Measurements from ENCODE around the gene E4F1.

Gene E4F1

GRCh38 chr16:2275476-2276367 lies 52.3 kb downstream of the E4F1 start:
- no peak for DNase-seq (ENCODE audit: low spot score)

- no peak for DNase-seq (ENCODE audit: low spot score)
These were observed 53.2 kb downstream of the E4F1 start for GRCh38 chr16:2276368-2277195.

GRCh38 chr16:2277466-2278271 lies 54.3 kb downstream of the E4F1 start:
- DNase-seq (ENCODE audit: low spot score): no peak

GRCh38 chr16:2278272-2278608 lies 54.8 kb downstream of the E4F1 start:
- no peak for DNase-seq (ENCODE audit: low spot score)

DNA sequence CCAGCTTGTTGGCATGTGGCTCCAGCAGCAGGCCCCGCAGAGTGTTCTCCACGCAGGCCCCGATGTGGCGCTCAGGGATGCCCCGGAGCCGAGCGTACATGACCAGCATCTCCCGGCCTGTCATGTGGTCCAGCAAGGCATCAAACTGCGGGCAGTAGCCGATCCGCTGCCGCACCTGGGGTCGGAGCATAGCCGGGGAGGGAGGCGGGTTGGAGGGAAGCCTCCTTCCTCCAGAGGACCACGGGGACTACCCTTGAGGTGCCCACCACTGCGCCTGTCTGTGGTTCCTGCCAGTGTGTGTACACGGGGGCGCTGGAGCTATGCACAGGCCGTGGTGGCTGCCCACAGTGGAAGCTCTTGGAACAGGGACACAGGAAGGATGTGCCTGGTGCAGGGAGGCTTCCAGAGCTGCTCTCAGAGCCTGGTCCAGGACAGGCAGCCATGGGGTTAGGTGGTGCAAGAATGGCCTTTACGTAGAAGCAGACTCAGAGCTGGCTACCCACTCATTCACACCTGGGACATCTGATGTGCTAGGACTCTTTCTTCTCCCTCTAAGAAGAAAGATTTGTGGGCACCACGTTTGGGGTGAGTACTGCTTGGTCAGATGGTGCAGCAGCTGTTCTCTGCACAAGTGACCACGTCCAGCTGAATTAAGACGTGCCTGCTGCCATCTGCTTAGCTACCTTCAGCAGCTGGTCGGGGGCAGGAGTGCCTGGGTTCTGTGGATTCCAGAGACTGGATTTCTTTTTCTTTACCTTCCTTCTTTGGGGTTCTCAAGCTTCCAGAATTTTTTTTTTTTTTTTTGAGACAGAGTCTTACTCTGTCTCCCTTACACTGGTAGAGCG lies 55.8 kb downstream of the E4F1 start:
- no peak for DNase-seq (ENCODE audit: low spot score)

DNA sequence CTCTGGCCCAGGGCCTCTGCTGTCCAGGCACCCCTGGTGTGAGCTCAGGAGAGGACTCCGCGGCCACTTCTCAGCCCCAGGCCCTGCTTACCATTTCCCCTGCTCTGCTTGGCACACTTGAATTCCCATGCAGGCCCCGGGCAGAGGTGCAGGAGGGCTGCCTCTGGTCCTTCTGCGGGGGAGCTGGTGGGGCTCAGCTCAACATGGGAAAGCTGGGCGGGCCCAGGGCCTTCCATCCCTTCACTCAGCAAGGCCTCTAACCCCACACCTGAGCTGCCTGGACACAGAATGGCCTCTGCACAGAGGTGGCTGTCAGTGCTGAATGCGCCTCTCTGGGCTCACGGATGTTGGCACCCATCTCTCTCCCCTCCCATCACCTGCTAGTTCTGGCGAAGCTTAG lies 57.1 kb downstream of the E4F1 start:
- no peak for DNase-seq (ENCODE audit: low spot score)

DNA sequence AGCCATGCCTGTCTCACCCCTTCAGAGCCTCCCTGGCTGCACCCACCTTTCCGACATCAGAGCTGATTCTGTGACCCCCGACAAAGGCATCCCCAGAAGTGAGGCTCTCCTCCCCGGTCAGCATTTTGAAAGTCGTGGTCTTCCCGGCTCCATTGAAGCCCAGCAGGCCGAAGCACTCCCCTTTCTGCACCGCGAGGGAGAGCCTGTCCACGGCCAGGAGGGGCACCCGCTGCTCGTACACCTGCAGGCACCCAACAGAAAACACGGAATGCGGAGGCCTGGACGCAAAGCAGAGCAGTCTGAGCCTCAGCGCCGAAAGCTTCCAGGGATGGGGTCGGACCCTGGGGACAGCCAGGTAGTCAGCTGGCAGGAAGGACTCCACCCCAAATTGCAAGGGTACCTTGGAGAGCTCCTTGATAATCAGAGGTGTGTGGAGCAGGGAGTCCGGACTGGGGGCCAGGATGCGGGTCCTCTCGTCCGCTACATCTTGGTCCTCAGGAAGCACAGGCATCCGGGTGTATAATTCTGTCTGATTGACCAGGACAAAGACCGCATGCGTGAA lies 57.7 kb downstream of the E4F1 start:
- no peak for DNase-seq (ENCODE audit: low spot score)

GRCh38 chr16:2282262-2282661 lies 58.9 kb downstream of the E4F1 start:
- no peak for DNase-seq (ENCODE audit: low spot score)

DNA sequence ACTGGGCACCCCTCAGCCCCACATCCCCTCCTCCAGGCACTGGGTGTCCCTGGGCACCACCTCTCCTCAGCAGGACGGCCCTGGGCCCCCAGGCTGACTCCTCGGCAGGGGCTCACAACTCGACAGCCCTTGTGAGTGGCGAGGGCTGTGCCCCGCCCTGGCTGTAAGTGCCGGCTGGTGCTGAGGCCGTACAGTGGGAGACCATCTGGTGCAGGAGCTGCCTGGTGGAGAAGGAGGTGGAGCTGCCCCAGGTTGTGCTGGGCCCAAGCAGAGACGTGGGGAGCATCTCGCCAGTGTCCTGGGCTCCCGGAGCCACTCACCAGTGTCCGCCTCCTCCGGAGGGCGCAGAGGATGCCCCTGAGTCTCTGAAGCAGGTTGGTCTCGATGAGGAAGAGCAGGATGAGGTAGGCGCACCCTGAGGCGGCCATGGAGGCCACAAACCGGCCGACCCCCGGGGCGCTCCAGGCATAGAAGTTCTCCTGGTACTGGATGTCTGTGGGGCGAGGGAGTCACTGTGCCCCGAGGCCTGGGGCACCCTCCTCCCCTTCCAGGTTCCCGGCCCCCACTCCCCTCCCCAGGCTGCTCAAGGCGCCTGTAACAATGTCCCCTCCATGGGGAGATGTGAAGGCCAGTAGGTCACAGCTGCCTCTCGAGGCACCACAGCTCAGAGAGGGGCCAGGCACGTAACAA lies 59.6 kb downstream of the E4F1 start:
- peak; percentile 29 for DNase-seq (ENCODE audit: low spot score)

DNA sequence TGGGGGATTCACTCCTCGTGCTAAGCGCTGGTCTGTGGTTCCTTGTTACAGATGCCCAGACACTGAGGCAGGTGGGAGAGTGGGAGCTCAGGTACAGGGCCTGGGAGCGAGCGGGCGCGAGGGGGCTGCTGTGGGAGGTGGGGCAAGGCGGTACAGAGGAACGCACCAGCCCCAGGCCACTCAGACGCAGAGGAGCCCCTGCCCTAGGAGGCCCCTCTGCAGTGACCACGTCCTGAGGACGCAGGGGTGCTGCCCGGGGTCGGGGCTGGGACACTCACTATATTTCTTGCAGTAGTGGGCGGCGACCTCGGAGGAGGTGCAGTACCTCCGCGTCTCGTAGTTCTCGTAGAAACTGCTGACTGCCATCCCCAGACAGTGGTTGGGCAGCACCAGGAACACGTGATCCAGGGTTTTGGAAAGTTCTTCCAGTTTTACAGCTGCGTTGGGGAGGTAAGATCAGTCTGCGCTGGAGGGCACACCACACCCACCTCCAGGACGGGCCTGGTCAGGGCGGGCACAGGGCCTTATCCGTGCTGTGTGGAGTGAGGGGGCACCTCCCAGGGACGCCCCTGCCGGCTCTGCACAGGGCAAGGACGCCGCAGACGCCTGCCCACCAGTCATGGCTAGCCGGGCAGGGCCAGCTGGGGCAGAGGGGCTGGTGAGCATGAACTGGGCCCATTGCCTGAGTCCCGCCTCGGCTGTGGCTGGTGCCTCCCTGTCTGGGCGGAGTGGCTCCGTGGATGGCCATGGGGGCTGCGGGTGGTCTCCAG lies 60.8 kb downstream of the E4F1 start:
- no peak for DNase-seq (ENCODE audit: low spot score)

DNA sequence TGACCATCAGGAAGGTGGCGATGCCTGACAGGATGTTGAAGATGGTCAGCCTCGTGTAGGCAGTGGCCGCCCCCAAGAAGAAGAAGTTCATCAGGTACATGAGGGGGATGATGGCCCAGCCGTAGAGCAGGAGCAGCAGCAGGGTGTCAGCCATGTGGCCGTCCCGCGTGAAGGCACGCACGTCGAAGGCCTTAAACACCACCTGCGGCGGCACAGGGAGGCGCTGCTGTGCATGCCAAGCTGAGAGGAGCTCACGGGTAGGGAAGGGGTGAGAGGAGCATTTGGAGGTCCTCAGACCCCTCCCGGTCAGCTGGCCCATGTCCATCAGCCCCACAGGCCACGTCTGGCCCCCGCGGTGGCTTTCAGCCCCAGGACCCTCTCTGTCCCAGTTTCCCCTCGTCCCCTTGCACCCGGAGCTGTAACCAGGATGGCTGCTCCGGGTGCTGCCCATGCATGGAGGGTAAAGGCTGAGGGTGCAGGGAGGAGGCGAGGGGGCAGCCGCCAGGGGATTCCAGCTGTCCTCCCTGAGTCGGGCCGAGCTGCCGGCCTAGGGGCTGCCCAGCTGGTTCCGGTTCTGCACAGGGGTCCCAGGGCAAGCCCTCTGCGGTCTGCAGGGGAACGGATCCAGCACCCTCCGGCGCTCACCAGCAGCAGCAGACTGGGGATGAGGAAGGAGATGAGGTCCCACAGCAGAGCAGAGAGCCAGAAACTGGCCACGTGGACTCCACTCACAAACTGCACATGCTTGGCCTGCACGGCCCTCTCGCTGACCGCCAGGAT lies 61.6 kb downstream of the E4F1 start:
- no peak for DNase-seq (ENCODE audit: low spot score)
